ENCODE measurements around the gene GNLY. TPM values are rescaled to one million over a fixed set of nuclear protein-coding genes. Genes with fewer than 3 reads are reported as not detected.

Gene GNLY
- total and polyA plus RNA-seq, 2 of the 13 experiments (the other 11 are each of a cell fraction or from before 2014, with no cell fraction given): not detected

- TF ChIP-seq, protein P1, sequence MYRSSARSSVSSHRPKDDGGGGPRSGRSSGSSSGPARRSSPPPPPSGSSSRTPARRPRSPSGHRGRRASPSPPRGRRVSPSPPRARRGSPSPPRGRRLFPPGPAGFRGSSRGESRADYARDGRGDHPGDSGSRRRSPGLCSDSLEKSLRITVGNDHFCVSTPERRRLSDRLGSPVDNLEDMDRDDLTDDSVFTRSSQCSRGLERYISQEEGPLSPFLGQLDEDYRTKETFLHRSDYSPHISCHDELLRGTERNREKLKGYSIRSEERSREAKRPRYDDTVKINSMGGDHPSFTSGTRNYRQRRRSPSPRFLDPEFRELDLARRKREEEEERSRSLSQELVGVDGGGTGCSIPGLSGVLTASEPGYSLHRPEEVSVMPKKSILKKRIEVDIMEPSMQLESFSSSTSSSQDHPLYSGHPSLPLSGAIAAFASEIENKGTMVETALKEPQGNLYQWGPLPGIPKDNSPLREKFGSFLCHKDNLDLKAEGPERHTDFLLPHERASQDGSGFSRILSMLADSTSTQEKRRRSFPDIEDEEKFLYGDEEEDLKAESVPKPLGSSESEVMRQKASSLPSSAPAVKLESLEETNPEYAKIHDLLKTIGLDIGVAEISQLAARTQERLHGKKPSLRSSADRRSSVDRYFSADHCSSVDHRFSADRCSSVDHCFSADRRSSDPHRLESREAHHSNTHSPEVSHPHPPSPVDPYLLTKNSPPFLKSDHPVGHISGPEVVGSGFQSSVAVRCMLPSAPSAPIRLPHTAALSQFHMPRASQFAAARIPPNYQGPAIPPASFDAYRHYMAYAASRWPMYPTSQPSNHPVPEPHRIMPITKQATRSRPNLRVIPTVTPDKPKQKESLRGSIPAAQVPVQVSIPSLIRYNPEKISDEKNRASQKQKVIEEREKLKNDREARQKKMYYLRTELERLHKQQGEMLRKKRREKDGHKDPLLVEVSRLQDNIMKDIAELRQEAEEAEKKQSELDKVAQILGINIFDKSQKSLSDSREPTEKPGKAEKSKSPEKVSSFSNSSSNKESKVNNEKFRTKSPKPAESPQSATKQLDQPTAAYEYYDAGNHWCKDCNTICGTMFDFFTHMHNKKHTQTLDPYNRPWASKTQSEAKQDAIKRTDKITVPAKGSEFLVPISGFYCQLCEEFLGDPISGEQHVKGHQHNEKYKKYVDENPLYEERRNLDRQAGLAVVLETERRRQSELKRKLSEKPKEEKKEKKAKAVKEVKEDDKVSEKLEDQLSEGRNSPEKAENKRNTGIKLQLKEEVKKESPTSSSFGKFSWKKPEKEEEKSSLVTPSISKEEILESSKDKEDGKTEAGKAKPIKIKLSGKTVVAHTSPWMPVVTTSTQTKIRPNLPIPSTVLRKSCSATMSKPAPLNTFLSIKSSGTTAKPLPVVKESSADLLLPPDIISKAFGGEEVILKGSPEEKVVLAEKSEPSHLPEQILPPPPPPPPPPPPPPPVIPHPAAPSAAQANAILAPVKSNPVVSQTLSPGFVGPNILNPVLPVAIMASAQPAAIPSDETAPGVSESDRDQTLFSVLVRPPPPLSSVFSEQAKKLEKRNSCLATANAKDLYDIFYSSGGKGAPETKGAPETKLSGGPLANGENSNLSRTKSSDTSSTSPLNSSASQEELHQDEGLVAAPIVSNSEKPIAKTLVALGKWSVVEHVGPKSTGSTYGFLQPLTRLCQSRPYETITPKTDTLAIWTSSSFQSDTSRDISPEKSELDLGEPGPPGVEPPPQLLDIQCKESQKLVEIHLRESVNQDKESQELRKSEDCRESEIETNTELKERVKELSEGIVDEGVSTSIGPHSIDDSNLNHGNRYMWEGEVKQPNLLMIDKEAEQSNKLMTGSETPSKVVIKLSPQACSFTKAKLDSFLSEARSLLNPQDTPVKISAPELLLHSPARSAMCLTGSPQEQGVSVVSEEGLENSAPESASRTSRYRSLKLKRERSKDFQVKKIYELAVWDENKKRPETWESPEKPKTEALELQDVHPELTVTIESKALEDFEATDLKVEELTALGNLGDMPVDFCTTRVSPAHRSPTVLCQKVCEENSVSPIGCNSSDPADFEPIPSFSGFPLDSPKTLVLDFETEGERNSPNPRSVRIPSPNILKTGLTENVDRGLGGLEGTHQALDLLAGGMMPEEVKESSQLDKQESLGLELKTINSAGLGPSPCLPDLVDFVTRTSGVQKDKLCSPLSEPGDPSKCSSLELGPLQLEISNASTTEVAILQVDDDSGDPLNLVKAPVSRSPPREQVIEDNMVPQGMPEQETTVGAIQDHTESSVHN (CRISPR knock-in tag; IDR thresholded peaks at IDR 0.05): no peak
- TF ChIP-seq, protein P2, sequence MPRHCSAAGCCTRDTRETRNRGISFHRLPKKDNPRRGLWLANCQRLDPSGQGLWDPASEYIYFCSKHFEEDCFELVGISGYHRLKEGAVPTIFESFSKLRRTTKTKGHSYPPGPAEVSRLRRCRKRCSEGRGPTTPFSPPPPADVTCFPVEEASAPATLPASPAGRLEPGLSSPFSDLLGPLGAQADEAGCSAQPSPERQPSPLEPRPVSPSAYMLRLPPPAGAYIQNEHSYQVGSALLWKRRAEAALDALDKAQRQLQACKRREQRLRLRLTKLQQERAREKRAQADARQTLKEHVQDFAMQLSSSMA (CRISPR knock-in tag; IDR thresholded peaks at IDR 0.05): no peak
- TF ChIP-seq PHF5A (CRISPR knock-in tag; IDR thresholded peaks at IDR 0.05; ENCODE audit: low read depth, unreplicated experiment) (no peak), ZNF333 (CRISPR knock-in tag; IDR thresholded peaks at IDR 0.05; ENCODE audit: borderline replicate concordance) (no peak)
Observed at GRCh38 chr2:85666435-85667316, 27.5 kb upstream of the GNLY start (continued).
